ENCODE data around the gene PLCB4.

The PLCB4 gene

GRCh38 chr20:9482180-9482579, 413.3 kb downstream of the PLCB4 start:
- H3K36me3 ChIP-seq: no peaks in the 10 kb centered on the region
- H3K27me3 ChIP-seq (ENCODE audit: insufficient read depth, low read depth, severe bottlenecking): no peaks in the 10 kb centered on the region
- no peak for TF ChIP-seq CTCF (IDR thresholded peaks at IDR 0.05; ENCODE audit: low read depth, low read length)
- H3K4me3 ChIP-seq (ENCODE audit: low read depth, low read length): no peak overlapping the region
- H3K9me3 ChIP-seq (ENCODE audit: severe bottlenecking): no peaks in the 10 kb centered on the region
- DNase-seq: no peak
- no peak overlapping the region for H3K27ac ChIP-seq

- no peak for DNase-seq
- Histone ChIP-seq H3K27me3 (ENCODE audit: insufficient read depth, low read depth, severe bottlenecking) (no peaks in the 10 kb centered on the region), H3K4me3 (ENCODE audit: low read depth, low read length) (no peak overlapping the region), H3K9me3 (ENCODE audit: severe bottlenecking) (no peaks in the 10 kb centered on the region), H3K27ac (no peak overlapping the region), H3K36me3 (no peaks in the 10 kb centered on the region)
- no peak for TF ChIP-seq CTCF (IDR thresholded peaks at IDR 0.05; ENCODE audit: low read depth, low read length)
Measured at GRCh38 chr20:9483131-9483530, 414.2 kb downstream of the PLCB4 start.

GRCh38 chr20:9485614-9486340, 416.9 kb downstream of the PLCB4 start:
- H3K36me3 ChIP-seq: no peaks in the 10 kb centered on the region
- no peak for TF ChIP-seq CTCF (IDR thresholded peaks at IDR 0.05; ENCODE audit: low read depth, low read length)
- H3K4me3 ChIP-seq (ENCODE audit: low read depth, low read length): no peak overlapping the region
- no peak overlapping the region for H3K27ac ChIP-seq
- no peak for DNase-seq
- H3K27me3 ChIP-seq (ENCODE audit: insufficient read depth, low read depth, severe bottlenecking): no peaks in the 10 kb centered on the region
- H3K9me3 ChIP-seq (ENCODE audit: severe bottlenecking): no peaks in the 10 kb centered on the region

- TF ChIP-seq CTCF (IDR thresholded peaks at IDR 0.05; ENCODE audit: low read depth, low read length): no peak
- H3K36me3 ChIP-seq: no peaks in the 10 kb centered on the region
- H3K27ac ChIP-seq: no peak overlapping the region
Measured at GRCh38 chr20:9487231-9487630, 418.3 kb downstream of the PLCB4 start.

GRCh38 chr20:9488063-9488462, 419.2 kb downstream of the PLCB4 start:
- Histone ChIP-seq H3K36me3 (no peaks in the 10 kb centered on the region), H3K27ac (no peak overlapping the region), H3K4me3 (ENCODE audit: low read depth, low read length) (no peak overlapping the region), H3K9me3 (ENCODE audit: severe bottlenecking) (no peaks in the 10 kb centered on the region), H3K27me3 (ENCODE audit: insufficient read depth, low read depth, severe bottlenecking) (no peaks in the 10 kb centered on the region)
- DNase-seq: no peak
- TF ChIP-seq CTCF (IDR thresholded peaks at IDR 0.05; ENCODE audit: low read depth, low read length): no peak

More at GRCh38 chr20:9487231-9487630, 418.3 kb downstream of the PLCB4 start:
- Histone ChIP-seq H3K4me3 (ENCODE audit: low read depth, low read length) (no peak overlapping the region), H3K27me3 (ENCODE audit: insufficient read depth, low read depth, severe bottlenecking) (no peaks in the 10 kb centered on the region), H3K9me3 (ENCODE audit: severe bottlenecking) (no peaks in the 10 kb centered on the region)
- no peak for DNase-seq

- no peaks in the 10 kb centered on the region for H3K36me3 ChIP-seq
- H3K4me3 ChIP-seq (ENCODE audit: low read depth, low read length): no peak overlapping the region
- no peak for DNase-seq
- no peaks in the 10 kb centered on the region for H3K9me3 ChIP-seq (ENCODE audit: severe bottlenecking)
- no peak overlapping the region for H3K27ac ChIP-seq
- no peaks in the 10 kb centered on the region for H3K27me3 ChIP-seq (ENCODE audit: insufficient read depth, low read depth, severe bottlenecking)
- no peak for TF ChIP-seq CTCF (IDR thresholded peaks at IDR 0.05; ENCODE audit: low read depth, low read length)
Measured at GRCh38 chr20:9490161-9490560, 421.3 kb downstream of the PLCB4 start.
